Transverse colon (tissue), 4 donors: ENCODE results near the gene PRKCB.

Source experiments
- CTCF ChIP-seq, 5 experiments: fragments of 200-600 bp in 3 of 5; fragments of 450-650 bp in 2 of 5; sonication (generic) in 3 of 5; IDR thresholded peaks; 1 replicate in 2 of 5; 2 replicates in 3 of 5; pipeline ENCODE4 v1.5.1; 2016 to 2017; ENCODE audit warnings: antibody characterized with exemption in 5 of 5, inconsistent platforms in 3 of 5, mild to moderate bottlenecking in 2 of 5, moderate library complexity in 1 of 5
- POLR2AphosphoS5 ChIP-seq, 3 donors: sonication (generic); formaldehyde crosslinking; IDR thresholded peaks; one replicate each; pipeline ENCODE4 v1.6.1; 2016; ENCODE audit warnings: antibody characterized with exemption in 3 of 3

GRCh38 chr16:24163935-24164334, 328.2 kb downstream of the PRKCB start:
- TF ChIP-seq CTCF (IDR thresholded peaks at IDR 0.05): no peak
- TF ChIP-seq POLR2AphosphoS5 (IDR thresholded peaks at IDR 0.05): no peak
